IPS-11a (cell line): ENCODE data around the gene TSC22D2.
"Not testable (repeated sequence)": the region's sequence is repeated elsewhere in the genome, so short reads cannot be mapped to it uniquely, and the experiment has no call there.

Experiments used
- H3K4me3 ChIP-seq: one replicate; pipeline ENCODE4 v1.5.1; 2013; ENCODE audit warnings: low read depth, low read length, control low read depth

TSC22D2 gene

DNA sequence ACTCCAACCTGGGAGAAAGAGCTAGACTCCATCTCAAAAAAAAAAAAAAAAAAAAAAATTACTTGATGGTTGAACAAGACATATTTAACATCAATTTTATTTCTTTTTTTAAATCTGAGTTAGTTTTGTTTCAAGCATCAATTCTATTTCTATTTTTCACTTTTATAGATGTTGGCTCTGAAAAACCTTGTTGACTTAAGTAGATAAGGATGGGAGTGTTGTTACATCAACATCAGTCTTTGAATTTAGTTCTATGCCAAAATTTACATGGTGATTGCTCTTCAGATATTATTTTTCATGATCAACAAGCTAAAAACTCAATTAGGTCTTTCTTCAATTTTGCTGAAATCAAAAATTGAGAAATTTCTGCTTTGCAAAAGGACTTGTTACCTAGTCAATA is 71.3 kb downstream of the TSC22D2 start:
- H3K4me3 ChIP-seq, result no peak overlapping the region

GRCh38 chr3:150480877-150481276 is 72.8 kb downstream of the TSC22D2 start:
- no peak overlapping the region for H3K4me3 ChIP-seq

DNA sequence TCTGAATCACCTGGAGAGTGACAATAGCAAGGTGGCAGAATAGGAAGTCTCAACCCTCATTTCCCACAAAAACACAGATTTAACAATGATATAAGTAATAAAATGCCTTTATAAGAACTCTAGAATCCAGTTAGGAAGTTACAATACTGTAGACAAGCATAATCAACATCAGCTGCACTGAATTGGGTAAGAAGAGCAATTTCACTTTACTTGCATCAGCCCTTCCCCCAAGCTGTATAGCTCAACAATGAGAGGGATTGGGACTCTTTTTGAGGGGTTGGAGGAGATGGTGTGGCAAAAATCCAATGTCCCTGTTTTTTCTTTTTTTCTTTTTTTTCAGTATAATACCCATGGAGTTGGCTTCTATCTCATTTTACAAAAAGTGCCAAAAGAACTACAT is 75.1 kb downstream of the TSC22D2 start:
- H3K4me3 ChIP-seq, result no peak overlapping the region

DNA sequence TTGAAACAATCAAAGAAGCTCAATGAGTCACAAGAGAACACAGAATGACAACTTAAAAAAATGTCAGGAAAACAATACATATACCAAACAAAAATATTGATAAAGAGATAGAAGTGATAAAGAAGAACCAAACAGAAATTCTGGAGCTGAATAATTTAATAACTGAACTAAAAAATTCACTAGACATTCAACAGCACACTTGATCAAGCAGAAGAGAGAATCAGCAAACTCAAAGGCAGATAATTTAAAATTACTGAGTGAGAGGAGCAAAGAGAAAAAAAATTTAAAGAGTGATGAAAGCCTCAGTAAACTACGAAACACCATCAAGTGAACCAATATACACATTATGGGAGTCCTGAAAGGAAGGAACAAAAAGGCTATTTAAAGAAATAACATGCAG is 76.3 kb downstream of the TSC22D2 start:
- H3K4me3 ChIP-seq, result no peak overlapping the region

- H3K4me3 ChIP-seq, result no peak overlapping the region
Measured at GRCh38 chr3:150488867-150489266, 80.8 kb downstream of the TSC22D2 start.

GRCh38 chr3:150490277-150490986 is 82.3 kb downstream of the TSC22D2 start:
- H3K4me3 ChIP-seq, result no peak overlapping the region

GRCh38 chr3:150494411-150494977 is 86.4 kb downstream of the TSC22D2 start:
- no peak overlapping the region for H3K4me3 ChIP-seq

- no peak overlapping the region for H3K4me3 ChIP-seq
Measured at GRCh38 chr3:150495149-150495548, 87.1 kb downstream of the TSC22D2 start.

DNA sequence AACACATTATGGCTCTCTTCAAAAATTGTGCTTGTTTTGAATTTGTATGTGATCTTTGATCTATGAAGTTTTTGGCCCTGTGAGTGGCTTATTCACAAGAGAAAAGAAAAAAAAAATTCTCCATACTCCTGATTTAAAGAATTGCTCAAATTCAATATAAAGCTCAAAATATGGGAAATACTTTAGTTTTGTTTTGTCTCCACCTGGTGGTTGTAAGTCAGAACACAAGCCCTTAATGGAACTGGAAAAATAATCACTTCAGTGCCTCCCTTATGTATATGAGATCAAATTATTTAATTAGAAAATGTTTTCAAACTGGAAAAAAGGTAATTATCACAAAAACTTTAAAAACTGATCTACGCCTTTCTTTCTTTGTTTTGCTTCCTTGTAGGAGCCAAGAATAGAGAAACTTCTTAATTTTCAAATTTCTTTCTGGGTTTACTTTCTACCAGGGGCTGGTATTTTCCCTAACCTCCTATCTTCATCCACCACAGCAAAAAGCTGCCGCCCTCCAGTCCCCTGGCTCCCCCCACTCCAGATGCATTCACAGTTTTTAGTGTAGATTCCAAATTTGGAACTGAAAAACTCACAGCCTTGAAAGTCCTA is 87.6 kb downstream of the TSC22D2 start:
- no peak overlapping the region for H3K4me3 ChIP-seq

DNA sequence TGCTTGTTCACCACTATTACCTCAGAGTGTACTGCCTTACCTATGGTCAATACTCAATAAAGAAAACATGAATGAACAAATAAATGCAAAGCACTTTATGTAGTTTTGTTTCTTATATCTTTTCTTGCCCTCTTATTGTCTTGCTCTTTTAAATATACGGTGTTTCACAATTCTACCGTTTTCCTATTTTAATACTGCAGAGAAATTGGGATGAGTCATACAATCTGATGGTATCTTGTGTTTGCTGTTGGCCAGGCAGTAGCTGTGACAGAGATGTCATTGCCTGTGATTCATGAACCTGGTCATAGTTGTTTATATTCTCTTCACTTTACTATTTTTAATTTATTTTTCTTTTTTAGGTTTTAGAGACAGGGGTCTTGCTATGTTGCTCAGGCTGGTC is 89.9 kb downstream of the TSC22D2 start:
- H3K4me3 ChIP-seq, result no peak overlapping the region

DNA sequence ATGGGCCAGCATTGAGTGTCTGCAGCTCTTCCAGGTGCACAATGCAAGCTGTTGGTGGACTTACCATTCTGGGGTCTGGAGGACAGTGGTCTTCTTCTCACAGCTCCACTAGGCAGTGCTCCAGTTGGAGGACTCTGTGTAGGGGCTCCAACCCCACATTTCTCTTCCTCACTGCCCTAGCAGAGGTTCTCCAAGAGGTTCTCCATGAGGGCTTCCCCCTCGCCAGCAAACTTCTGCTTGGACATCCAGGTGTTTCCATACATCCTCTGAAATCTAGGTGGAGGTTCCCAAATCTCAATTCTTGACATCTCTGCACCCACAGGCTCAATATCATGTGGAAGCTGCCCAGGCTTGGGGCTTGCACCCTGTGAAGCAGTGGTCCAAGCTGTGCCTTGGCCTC is 92.9 kb downstream of the TSC22D2 start:
- not testable (repeated sequence) for H3K4me3 ChIP-seq

DNA sequence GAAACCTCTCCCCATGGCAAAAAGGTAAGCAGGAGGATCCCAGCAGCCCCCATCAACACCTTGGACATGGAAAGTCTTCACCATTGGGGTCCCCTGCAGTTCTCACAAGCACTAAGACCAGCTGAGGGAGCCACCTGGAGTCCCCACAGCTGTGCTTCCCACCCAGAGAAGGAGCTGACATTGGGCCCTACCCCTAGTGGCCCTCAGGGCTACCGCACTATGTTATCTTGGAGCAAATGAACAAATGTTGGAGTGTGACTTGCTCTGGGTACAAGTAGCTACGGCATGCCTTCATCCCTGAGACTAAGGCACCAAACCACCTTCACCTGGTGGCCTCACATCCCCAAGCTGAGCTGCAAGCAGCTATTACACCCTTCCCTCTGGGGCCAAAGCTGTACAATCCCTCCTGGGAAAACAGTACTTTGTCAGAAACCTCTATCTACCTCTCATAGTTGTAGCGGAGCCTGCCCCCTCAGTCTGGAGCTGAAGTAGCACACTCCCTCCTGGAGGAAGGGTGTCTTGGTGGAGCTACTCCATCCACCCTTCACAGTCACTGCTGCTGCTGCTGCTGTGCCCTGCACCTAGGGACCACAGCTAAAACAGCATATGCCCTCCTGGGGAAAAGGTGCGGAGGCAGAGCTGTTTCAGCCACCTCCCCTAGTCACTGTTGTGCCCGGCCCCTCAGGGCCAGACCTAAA is 95.5 kb downstream of the TSC22D2 start:
- H3K4me3 ChIP-seq, result no peak overlapping the region

DNA sequence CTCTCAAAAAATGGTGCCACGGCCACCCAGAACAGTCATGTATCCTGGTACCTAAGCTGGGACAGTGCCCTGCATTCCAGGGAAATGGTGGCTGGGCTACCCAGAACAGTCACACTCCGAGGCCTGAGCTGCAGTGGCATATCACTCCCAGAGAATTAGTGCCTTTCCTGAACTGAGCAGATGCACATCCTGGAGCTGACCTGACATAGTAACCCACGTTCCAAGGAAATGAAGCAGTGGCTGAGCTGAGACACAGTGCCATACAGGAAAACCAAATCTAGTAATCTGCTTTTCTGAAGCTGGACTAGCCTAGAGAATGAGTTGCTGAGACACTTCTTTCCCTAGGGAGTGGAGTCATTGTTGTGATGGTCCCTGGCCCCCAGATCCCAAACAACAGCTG is 96.4 kb downstream of the TSC22D2 start:
- H3K4me3 ChIP-seq, result no peak overlapping the region

DNA sequence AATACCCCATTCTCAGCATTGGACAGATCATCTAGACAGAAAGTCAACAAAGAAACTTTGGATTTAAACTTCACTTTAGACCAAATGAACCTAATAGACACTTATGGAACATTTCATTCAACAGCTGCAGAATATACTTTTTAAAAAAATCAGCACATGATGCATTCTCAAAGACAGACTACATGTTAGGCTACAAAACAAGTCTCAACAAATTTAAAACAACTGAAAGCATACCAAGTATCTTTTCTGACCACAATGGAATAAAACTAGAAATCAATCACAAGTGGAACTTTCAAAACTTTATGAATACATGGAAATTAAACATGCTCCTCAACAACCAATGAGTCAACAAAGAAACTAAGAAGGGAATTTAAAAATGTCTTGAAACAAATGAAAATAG is 100.3 kb downstream of the TSC22D2 start:
- no peak overlapping the region for H3K4me3 ChIP-seq

DNA sequence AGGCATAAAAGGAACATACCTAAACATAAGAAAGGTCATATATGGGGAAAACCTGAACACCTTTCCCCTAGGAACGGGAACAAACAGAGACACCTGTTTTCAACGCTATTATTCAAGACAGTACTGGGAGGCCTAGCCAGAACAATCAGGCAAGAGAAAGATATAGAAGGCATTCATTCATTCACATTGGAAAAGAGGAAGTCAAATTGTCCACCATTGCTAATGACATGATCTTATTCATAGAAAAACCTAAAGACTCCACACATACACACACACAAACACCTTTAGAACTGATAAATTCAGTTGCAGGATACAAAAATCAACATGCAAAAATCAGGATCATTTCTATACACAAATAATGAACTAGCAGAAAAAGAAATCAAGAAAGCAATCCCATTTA is 101.7 kb downstream of the TSC22D2 start:
- H3K4me3 ChIP-seq, result no peak overlapping the region

DNA sequence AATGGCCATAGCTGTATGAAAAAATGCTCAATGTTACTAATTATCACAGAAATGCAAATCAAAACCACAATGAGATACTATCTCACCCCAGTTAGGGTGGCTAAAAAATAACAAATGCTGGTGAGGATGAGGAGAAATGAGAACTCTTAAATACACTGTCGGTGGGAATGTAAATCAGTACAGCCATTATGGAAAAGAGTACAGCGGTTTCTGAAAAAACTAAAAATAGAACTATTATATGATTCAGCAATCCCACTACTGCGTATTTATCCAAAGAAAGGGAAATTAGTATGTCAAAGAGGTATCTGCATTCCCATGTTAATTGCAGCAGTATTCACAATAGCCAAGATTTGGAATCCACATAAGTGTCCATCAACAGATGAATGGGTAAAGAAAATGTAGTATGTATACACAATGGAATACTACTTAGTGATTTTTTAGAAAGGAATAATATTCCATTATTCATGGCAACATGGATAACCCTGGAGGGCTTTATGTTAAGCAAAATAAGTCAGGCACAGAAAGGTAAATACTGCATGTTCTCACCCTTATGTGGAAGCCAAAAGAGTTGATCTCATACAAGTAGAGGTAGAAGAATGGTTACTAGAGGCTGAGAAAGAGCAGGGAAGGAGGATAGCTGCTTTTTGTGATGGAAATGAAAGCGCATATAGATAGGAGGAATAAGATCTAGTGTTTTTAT is 103.2 kb downstream of the TSC22D2 start:
- no peak overlapping the region for H3K4me3 ChIP-seq

- no peak overlapping the region for H3K4me3 ChIP-seq
Measured at GRCh38 chr3:150515210-150515609, 107.1 kb downstream of the TSC22D2 start.
